SU-DHL-6 (cell line): ENCODE data around the gene NAV2.

Experiments
- H2AFZ ChIP-seq: fragments of 200-600 bp; sonication (generic); 2 replicates; pipeline ENCODE4 v1.6.1; 2014; ENCODE audit warnings: low read depth, mild to moderate bottlenecking, moderate library complexity, mixed read lengths, antibody characterized with exemption, low read length; ENCODE audit not compliant: severe bottlenecking
- H3F3A ChIP-seq: fragments of 200-600 bp; shearing (Covaris generic); 2 replicates; pipeline ENCODE4 v1.6.0; 2016; ENCODE audit warnings: antibody characterized with exemption, mild to moderate bottlenecking; ENCODE audit not compliant: insufficient read depth
- H3K27ac ChIP-seq: fragments of 200-600 bp; sonication (generic); 2 replicates; pipeline ENCODE4 v1.5.1; 2016; ENCODE audit warnings: low read depth, mild to moderate bottlenecking, low read length, moderate library complexity, mixed read lengths
- H3K27me3 ChIP-seq: fragments of 200-600 bp; sonication (generic), shearing (Covaris generic); 2 replicates; pipeline ENCODE4 v1.6.0; 2014; ENCODE audit warnings: mild to moderate bottlenecking, low read length
- H3K36me3 ChIP-seq: fragments of 200-600 bp; sonication (generic); 2 replicates; pipeline ENCODE4 v1.6.1; 2014; ENCODE audit warnings: mild to moderate bottlenecking, low read length, mixed read lengths
- H3K4me2 ChIP-seq: fragments of 300-600, 200-600 bp; shearing (Covaris generic), sonication (generic); 2 replicates; pipeline ENCODE4 v1.6.0; 2014; ENCODE audit warnings: low read length, low read depth, mild to moderate bottlenecking; ENCODE audit not compliant: poor library complexity, severe bottlenecking
- H3K4me3 ChIP-seq: fragments of 200-600 bp; sonication (generic); 2 replicates; pipeline ENCODE4 v1.5.1; 2014; ENCODE audit warnings: antibody characterized with exemption, low read length, mild to moderate bottlenecking, mixed read lengths; ENCODE audit not compliant: insufficient read depth, poor library complexity, severe bottlenecking
- H3K79me2 ChIP-seq: fragments of 200-600 bp; sonication (generic); 2 replicates; pipeline ENCODE4 v1.6.1; 2014; ENCODE audit warnings: mild to moderate bottlenecking, low read length, moderate library complexity; ENCODE audit not compliant: insufficient read depth
- H3K9ac ChIP-seq: fragments of 200-600 bp; sonication (generic); 2 replicates; pipeline ENCODE4 v1.7.0; 2014; ENCODE audit warnings: mild to moderate bottlenecking, low read length
- H3K9me2 ChIP-seq: fragments of 200-600 bp; sonication (generic); replicated peaks from 2 replicates; pipeline ENCODE4 v1.6.1; 2014; ENCODE audit warnings: low read length; ENCODE audit not compliant: insufficient read depth
- H3K9me3 ChIP-seq: fragments of 200-600 bp; sonication (generic); 2 replicates; pipeline ENCODE4 v1.6.1; 2014; ENCODE audit warnings: low read length, mixed read lengths; ENCODE audit not compliant: insufficient read depth
- H4K20me1 ChIP-seq: fragments of 200-600 bp; sonication (generic); 2 replicates; pipeline ENCODE4 v1.6.1; 2014; ENCODE audit warnings: low read depth, mild to moderate bottlenecking, antibody characterized with exemption, low read length, moderate library complexity, mixed read lengths
- CTCF ChIP-seq: fragments of 200-600 bp; sonication (generic); IDR thresholded peaks from one replicate; pipeline ENCODE4 v1.5.1; 2017; ENCODE audit warnings: antibody characterized with exemption, mild to moderate bottlenecking, low read length, moderate library complexity; ENCODE audit not compliant: insufficient read depth, poor library complexity, severe bottlenecking
- EZH2phosphoT487 ChIP-seq: fragments of 200-600 bp; sonication (generic), shearing (Covaris generic); conservative IDR thresholded peaks from 2 replicates; pipeline ENCODE4 v1.6.1; 2018; ENCODE audit warnings: mild to moderate bottlenecking, antibody characterized with exemption, low read length, moderate library complexity, mixed read lengths

The NAV2 gene

GRCh38 chr11:19844012-19844411 lies 131.4 kb downstream of the NAV2 start:
- H3K79me2 ChIP-seq = no peaks in the 10 kb centered on the region
- no peaks in the 10 kb centered on the region for H3F3A ChIP-seq
- no peaks in the 10 kb centered on the region for H3K27me3 ChIP-seq
- H3K4me2 ChIP-seq = no peak overlapping the region
- no peak for TF ChIP-seq EZH2phosphoT487
- no peak for TF ChIP-seq CTCF
- H3K9ac ChIP-seq = no peak overlapping the region
- no peaks in the 10 kb centered on the region for H3K9me3 ChIP-seq
- H3K4me3 ChIP-seq = no peak overlapping the region
- no peak overlapping the region for H3K27ac ChIP-seq
- H3K9me2 ChIP-seq = no peaks in the 10 kb centered on the region
- no peak overlapping the region for H2AFZ ChIP-seq
- no peaks in the 10 kb centered on the region for H3K36me3 ChIP-seq
- no peaks in the 10 kb centered on the region for H4K20me1 ChIP-seq

GRCh38 chr11:19844806-19845205 lies 132.2 kb downstream of the NAV2 start:
- Histone ChIP-seq H3K27me3 (no peaks in the 10 kb centered on the region), H3K9ac (no peak overlapping the region), H3K9me3 (no peaks in the 10 kb centered on the region), H3K79me2 (no peaks in the 10 kb centered on the region), H3K36me3 (no peaks in the 10 kb centered on the region), H3F3A (no peaks in the 10 kb centered on the region), H2AFZ (no peak overlapping the region), H3K27ac (no peak overlapping the region), H3K9me2 (no peaks in the 10 kb centered on the region), H3K4me3 (no peak overlapping the region), H3K4me2 (no peak overlapping the region), H4K20me1 (no peaks in the 10 kb centered on the region)
- TF ChIP-seq CTCF (no peak), EZH2phosphoT487 (no peak)

GRCh38 chr11:19845626-19846025 lies 133.0 kb downstream of the NAV2 start:
- Histone ChIP-seq H3K27ac (no peak overlapping the region), H2AFZ (no peak overlapping the region), H3F3A (no peaks in the 10 kb centered on the region), H3K4me3 (no peak overlapping the region), H3K9me3 (no peaks in the 10 kb centered on the region), H3K79me2 (no peaks in the 10 kb centered on the region), H3K4me2 (no peak overlapping the region), H3K27me3 (no peaks in the 10 kb centered on the region), H3K9ac (no peak overlapping the region), H4K20me1 (no peaks in the 10 kb centered on the region), H3K9me2 (no peaks in the 10 kb centered on the region), H3K36me3 (no peaks in the 10 kb centered on the region)
- TF ChIP-seq CTCF (no peak), EZH2phosphoT487 (no peak)
